T-cell (primary cell): ENCODE measurements around the gene SLC8A3. TPM values are rescaled to one million over a fixed set of nuclear protein-coding genes. Genes with fewer than 3 reads are reported as not detected.

Source experiments
- ATAC-seq, 4 experiments: fragments of 200-7000 bp in 3 of 4; fragments of 150-1000 bp in 1 of 4; cut with Tn5 transposase; replicated peaks in 1 of 4; 1 replicate in 3 of 4; 2 replicates in 1 of 4; pipeline ENCODE4 v1.10.0; 2021; ENCODE audit warnings: moderate library complexity in 3 of 4, mild to moderate bottlenecking in 2 of 4, moderate number of reproducible peaks in 1 of 4
- CTCF ChIA-PET, 2 donors: fragments of 300-600 bp; sonication (Branson Sonifier 250); formaldehyde crosslinking; loops; one replicate each; lab custom pipeline; 2022; ENCODE audit warnings: antibody characterized with exemption in 2 of 2; lab: Charles Lee
- POLR2A ChIA-PET, 2 donors: fragments of 300-600 bp; sonication (Branson Sonifier 250); formaldehyde crosslinking; loops; one replicate each; lab custom pipeline; 2022; ENCODE audit warnings: antibody characterized with exemption in 2 of 2; lab: Charles Lee
- DNase-seq, 35 experiments: peaks; one replicate each; pipeline versions ENCODE4 v3.0.0 to v3.0.0-alpha.2; 2013 to 2023
- H3K27ac ChIP-seq: one replicate; pipeline ENCODE4 v1.5.1; 2013; ENCODE audit warnings: low read length
- H3K27me3 ChIP-seq, 2 experiments: replicated peaks in 1 of 2; 1 replicate in 1 of 2; 2 replicates in 1 of 2; pipeline versions ENCODE4 v1.6.1 to v1.7.0; 2013; ENCODE audit warnings: low read length in 1 of 2, mixed read lengths in 1 of 2; ENCODE audit not compliant: control insufficient read depth in 2 of 2, insufficient read depth in 2 of 2; ENCODE audit errors: extremely low read depth in 1 of 2
- H3K36me3 ChIP-seq, 2 donors: 1 replicate in 1 of 2; 2 replicates in 1 of 2; pipeline versions ENCODE4 v1.6.1 to v1.7.0; 2013; ENCODE audit warnings: low read length in 1 of 2; ENCODE audit not compliant: control insufficient read depth in 2 of 2, insufficient read depth in 1 of 2; ENCODE audit errors: extremely low read depth in 1 of 2
- H3K4me1 ChIP-seq, 2 experiments: 1 replicate in 1 of 2; 2 replicates in 1 of 2; pipeline versions ENCODE4 v1.6.1 to v1.7.0; 2013; ENCODE audit warnings: low read length in 2 of 2, mixed read lengths in 1 of 2; ENCODE audit not compliant: insufficient read depth in 2 of 2, control insufficient read depth in 1 of 2; ENCODE audit errors: extremely low read depth in 1 of 2
- H3K4me3 ChIP-seq, 2 donors: 1 replicate in 1 of 2; 2 replicates in 1 of 2; pipeline versions ENCODE4 v1.5.1 to v1.7.0; 2013; ENCODE audit warnings: mild to moderate bottlenecking in 2 of 2, low read length in 1 of 2, moderate library complexity in 1 of 2; ENCODE audit not compliant: control insufficient read depth in 1 of 2; ENCODE audit errors: extremely low read depth in 1 of 2
- H3K9me3 ChIP-seq: 2 replicates; pipeline ENCODE4 v1.7.0; 2013
- H3K27ac Mint-ChIP-seq, 2 donors: one replicate each; pipeline ENCODE4 v1.8.0; 2020 to 2021; ENCODE audit warnings: mild to moderate bottlenecking in 2 of 2, mixed read lengths in 2 of 2
- H3K27me3 Mint-ChIP-seq, 2 donors: one replicate each; pipeline ENCODE4 v1.8.0; 2021 to 2022; ENCODE audit warnings: mixed read lengths in 2 of 2
- H3K36me3 Mint-ChIP-seq: one replicate; pipeline ENCODE4 v1.8.0; 2021; ENCODE audit warnings: mixed read lengths
- H3K4me1 Mint-ChIP-seq, 3 donors: one replicate each; pipeline ENCODE4 v1.8.0; 2020 to 2022; ENCODE audit warnings: mixed read lengths in 3 of 3, mild to moderate bottlenecking in 1 of 3
- H3K4me3 Mint-ChIP-seq, 3 donors: one replicate each; pipeline ENCODE4 v1.8.0; 2020 to 2022; ENCODE audit warnings: mild to moderate bottlenecking in 3 of 3, mixed read lengths in 3 of 3, moderate library complexity in 3 of 3
- H3K9me3 Mint-ChIP-seq, 3 donors: one replicate each; pipeline ENCODE4 v1.8.0; 2020 to 2022; ENCODE audit warnings: mixed read lengths in 3 of 3
- WGBS: methylation state at CpG from one replicate; pipeline ENCODE4 v1.1.5; 2013; ENCODE audit warnings: missing lambda C conversion rate; ENCODE audit not compliant: insufficient coverage; 5-methylcytosine and 5-hydroxymethylcytosine counted together
- total RNA-seq, 35 experiments: library from RNA in 6 of 35; stranded (reverse) in 6 of 35; fragments of 120-200 nt in 1 of 35; gene quantifications; one replicate each; pipeline versions ENCODE4 v1.2.1 to v1.2.4 and lab custom pipeline; 2013 to 2026

Gene SLC8A3
- total RNA-seq, 5 donors from 2014 or later (not counting 1 experiment from before 2014, with no cell fraction given), result 0.06 to 0.21 (median 0.10) TPM; not detected in 2

DNA sequence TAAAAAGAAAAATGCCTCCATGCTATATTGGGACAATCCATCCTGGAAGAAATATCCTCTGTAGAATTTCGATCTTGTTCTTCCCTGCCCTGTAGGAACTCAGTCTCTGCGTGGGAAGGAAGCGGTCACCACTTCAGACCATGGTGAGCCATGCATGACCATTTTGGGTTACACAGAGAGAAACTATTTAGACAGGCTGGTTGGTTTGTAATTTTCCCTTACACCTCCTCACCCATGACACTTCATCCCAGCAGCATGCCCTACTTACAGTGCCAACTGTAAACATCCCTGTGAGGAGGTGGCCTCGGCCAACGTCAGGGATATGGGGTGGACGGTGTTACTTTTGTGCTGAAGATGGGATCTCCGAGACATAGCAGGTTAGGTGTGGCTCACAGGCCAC, 188.2 kb downstream of the SLC8A3 start:
- CTCF ChIA-PET, result interaction anchor here in 1 of 2 donors (0.6 kb wide), 1 partner anchor 164 kb away, joined by 3 read pairs; no protein-coding TSS in a partner anchor
- POLR2A ChIA-PET, result no interaction called here
- H3K4me3 ChIP-seq, result no peak overlapping the region
- no peak overlapping the region for H3K27ac ChIP-seq
- 70% methylated on average over 4 of the region's 7 CpGs for WGBS
- no peaks in the 10 kb centered on the region for H3K36me3 ChIP-seq
- H3K4me1 Mint-ChIP-seq, result no peaks in the 10 kb centered on the region
- H3K27me3 Mint-ChIP-seq, result peaks cover 9 to 11% of the 10 kb centered on the region in 2 donors
- no peaks in the 10 kb centered on the region for H3K4me1 ChIP-seq
- H3K27ac Mint-ChIP-seq, result no peak overlapping the region
- DNase-seq (no peak), ATAC-seq (no peak)
- no peak overlapping the region for H3K4me3 Mint-ChIP-seq
- no peaks in the 10 kb centered on the region for H3K9me3 ChIP-seq
- H3K36me3 Mint-ChIP-seq, result no peaks in the 10 kb centered on the region
- no peaks in the 10 kb centered on the region for H3K9me3 Mint-ChIP-seq
- H3K27me3 ChIP-seq, result peaks cover 0 to 6% of the 10 kb centered on the region in 2 experiments

DNA sequence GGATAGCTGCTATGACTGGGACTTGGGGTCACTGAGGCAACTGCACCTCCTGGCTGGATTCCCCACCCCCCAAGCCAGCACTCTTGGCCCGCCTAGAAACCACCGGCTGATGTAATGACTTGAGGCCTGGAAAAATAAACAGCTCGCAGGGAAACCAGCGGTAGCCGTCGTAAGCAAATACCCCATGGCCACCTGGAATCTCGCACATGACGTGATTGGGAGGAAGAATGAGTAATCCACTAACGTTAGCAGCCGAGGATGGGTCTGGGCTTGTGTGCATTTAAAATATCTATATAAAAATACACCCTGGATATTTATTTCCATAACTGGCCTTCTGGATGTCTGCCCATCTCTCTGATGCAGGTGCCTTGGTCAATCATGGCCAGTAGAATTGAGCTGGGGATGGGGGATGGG, 189.5 kb downstream of the SLC8A3 start:
- ChIA-PET CTCF (no interaction called here), POLR2A (no interaction called here)
- no peaks in the 10 kb centered on the region for H3K4me1 Mint-ChIP-seq
- Histone ChIP-seq H3K27me3 (peaks cover 0 to 6% of the 10 kb centered on the region in 2 experiments), H3K36me3 (no peaks in the 10 kb centered on the region), H3K9me3 (no peaks in the 10 kb centered on the region), H3K4me3 (no peak overlapping the region), H3K27ac (no peak overlapping the region), H3K4me1 (no peaks in the 10 kb centered on the region)
- ATAC-seq, result no peak
- H3K27ac Mint-ChIP-seq, result no peak overlapping the region
- no peak for DNase-seq
- 100% methylated on average over 1 of the region's 10 CpGs for WGBS
- no peaks in the 10 kb centered on the region for H3K36me3 Mint-ChIP-seq
- H3K4me3 Mint-ChIP-seq, result no peak overlapping the region
- peaks cover 13 to 16% of the 10 kb centered on the region in 2 donors for H3K27me3 Mint-ChIP-seq
- no peaks in the 10 kb centered on the region for H3K9me3 Mint-ChIP-seq

- Mint-ChIP-seq H3K36me3 (no peaks in the 10 kb centered on the region), H3K27me3 (peaks cover 16 to 21% of the 10 kb centered on the region in 2 donors), H3K4me1 (no peaks in the 10 kb centered on the region), H3K27ac (no peak overlapping the region), H3K9me3 (no peaks in the 10 kb centered on the region), H3K4me3 (no peak overlapping the region)
- no peaks in the 10 kb centered on the region for H3K36me3 ChIP-seq
- ATAC-seq, result no peak
- ChIA-PET CTCF (no interaction called here), POLR2A (no interaction called here)
- H3K9me3 ChIP-seq, result no peaks in the 10 kb centered on the region
- no CpG with 5 or more reads among the region's 5 CpGs for WGBS
- no peak for DNase-seq
- no peaks in the 10 kb centered on the region for H3K4me1 ChIP-seq
- H3K4me3 ChIP-seq, result no peak overlapping the region
- H3K27ac ChIP-seq, result no peak overlapping the region
- peaks cover 0 to 14% of the 10 kb centered on the region in 2 experiments for H3K27me3 ChIP-seq
These were observed 190.9 kb downstream of the SLC8A3 start for GRCh38 chr14:69997849-69998248.

DNA sequence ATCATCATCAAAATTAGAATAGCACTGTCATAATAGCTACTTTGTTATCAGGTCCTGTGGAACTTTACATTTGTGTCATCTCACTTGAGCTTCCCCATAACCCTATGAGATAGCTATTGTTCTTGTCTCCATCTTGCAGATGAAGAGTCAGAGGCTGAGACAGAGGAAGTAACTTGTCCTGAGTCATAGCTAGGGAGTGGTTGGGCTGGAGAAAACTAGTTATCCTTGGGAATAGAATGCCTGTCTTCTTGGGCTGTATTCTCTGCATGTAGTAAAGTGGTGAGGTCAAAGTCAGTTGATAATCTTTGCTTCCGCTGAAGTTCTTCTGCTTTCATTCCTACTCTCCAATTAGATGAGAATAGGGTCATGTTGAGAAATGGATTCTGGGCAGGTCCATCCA, 192.5 kb downstream of the SLC8A3 start:
- no peak overlapping the region for H3K4me3 ChIP-seq
- POLR2A ChIA-PET, result no interaction called here
- DNase-seq, result no peak

More for the DNA sequence above, 192.5 kb downstream of the SLC8A3 start:
- Mint-ChIP-seq H3K27me3 (peaks cover 23 to 26% of the 10 kb centered on the region in 2 donors), H3K9me3 (no peaks in the 10 kb centered on the region), H3K27ac (no peak overlapping the region), H3K4me3 (no peak overlapping the region), H3K36me3 (no peaks in the 10 kb centered on the region), H3K4me1 (no peaks in the 10 kb centered on the region)
- Histone ChIP-seq H3K27ac (no peak overlapping the region), H3K36me3 (no peaks in the 10 kb centered on the region), H3K4me1 (no peaks in the 10 kb centered on the region), H3K9me3 (no peaks in the 10 kb centered on the region), H3K27me3 (peaks cover 0 to 14% of the 10 kb centered on the region in 2 experiments)
- no peak for ATAC-seq
- no CpG with 5 or more reads among the region's 1 CpG for WGBS
- CTCF ChIA-PET, result no interaction called here

Other genes starting within 250 kb of the SLC8A3 start
- 10 to 100 TPM; 13.4 to 25.5 (median 20.3) TPM for gene COX16, start 170.7 kb upstream of the SLC8A3 start, total RNA-seq
- 10 to 100 TPM; 12.4 to 18.6 (median 13.2) TPM for gene SYNJ2BP, start 228.1 kb upstream of the SLC8A3 start, total RNA-seq